Measurements from ENCODE around the gene MYO10.
"Not testable (repeated sequence)": the region's sequence is repeated elsewhere in the genome, so short reads cannot be mapped to it uniquely, and the experiment has no call there.

The MYO10 gene

GRCh38 chr5:16784088-16784487, 152.0 kb downstream of the MYO10 start:
- no peak for DNase-seq (ENCODE audit: low spot score)

- DNase-seq (ENCODE audit: low spot score), result no peak
Observed at GRCh38 chr5:16781828-16782626, 154.1 kb downstream of the MYO10 start.

- no peak for DNase-seq (ENCODE audit: low spot score)
Observed at GRCh38 chr5:16780325-16780724, 155.8 kb downstream of the MYO10 start.

GRCh38 chr5:16777432-16777831, 158.7 kb downstream of the MYO10 start:
- DNase-seq (ENCODE audit: low spot score), result no peak

- no peak for DNase-seq (ENCODE audit: low spot score)
Observed at GRCh38 chr5:16776611-16777251, 159.4 kb downstream of the MYO10 start.

GRCh38 chr5:16774806-16775205, 161.3 kb downstream of the MYO10 start:
- DNase-seq (ENCODE audit: low spot score), result no peak

GRCh38 chr5:16773991-16774390, 162.1 kb downstream of the MYO10 start:
- DNase-seq (ENCODE audit: low spot score), result no peak

- no peak for DNase-seq (ENCODE audit: low spot score)
Observed at GRCh38 chr5:16772556-16772955, 163.5 kb downstream of the MYO10 start.

- DNase-seq (ENCODE audit: low spot score), result no peak
Observed at GRCh38 chr5:16768184-16768583, 167.9 kb downstream of the MYO10 start.

GRCh38 chr5:16763211-16763610, 172.9 kb downstream of the MYO10 start:
- DNase-seq (ENCODE audit: low spot score), result no peak

GRCh38 chr5:16759147-16759773, 176.8 kb downstream of the MYO10 start:
- no peak for DNase-seq (ENCODE audit: low spot score)

- no peak for DNase-seq (ENCODE audit: low spot score)
Observed at GRCh38 chr5:16757989-16758501, 178.0 kb downstream of the MYO10 start.

GRCh38 chr5:16757577-16757976, 178.5 kb downstream of the MYO10 start:
- DNase-seq (ENCODE audit: low spot score), result not testable (repeated sequence)

- no peak for DNase-seq (ENCODE audit: low spot score)
Observed at GRCh38 chr5:16757146-16757545, 178.9 kb downstream of the MYO10 start.

- no peak for DNase-seq (ENCODE audit: low spot score)
Observed at GRCh38 chr5:16756692-16757091, 179.4 kb downstream of the MYO10 start.

- DNase-seq (ENCODE audit: low spot score), result no peak
Observed at GRCh38 chr5:16755641-16756040, 180.4 kb downstream of the MYO10 start.

GRCh38 chr5:16754601-16755000, 181.5 kb downstream of the MYO10 start:
- DNase-seq (ENCODE audit: low spot score), result no peak

- DNase-seq (ENCODE audit: low spot score), result no peak
Observed at GRCh38 chr5:16754086-16754485, 182.0 kb downstream of the MYO10 start.

- no peak for DNase-seq (ENCODE audit: low spot score)
Observed at GRCh38 chr5:16750445-16750844, 185.6 kb downstream of the MYO10 start.

- DNase-seq (ENCODE audit: low spot score), result no peak
Observed at GRCh38 chr5:16749626-16750025, 186.5 kb downstream of the MYO10 start.

GRCh38 chr5:16744164-16744880, 191.8 kb downstream of the MYO10 start:
- no peak for DNase-seq (ENCODE audit: low spot score)

GRCh38 chr5:16742938-16743337, 193.2 kb downstream of the MYO10 start:
- no peak for DNase-seq (ENCODE audit: low spot score)
